ENCODE results near the gene USP37.

- TF ChIP-seq CTCF (conservative IDR thresholded peaks at IDR 0.05; ENCODE audit: low read depth, low read length) (no peak), EZH2 (IDR thresholded peaks at IDR 0.05; ENCODE audit: low read length, unreplicated experiment) (no peak), EZH2phosphoT487 (IDR thresholded peaks at IDR 0.05; ENCODE audit: borderline replicate concordance, low read length) (no peak)
Measured at GRCh38 chr2:218485986-218486667, 82.0 kb downstream of the USP37 start.
